A673 (cell line): ENCODE results near the gene PRM2.

Experiments used
- CTCF ChIP-seq: fragments of 300-800, 200-600 bp; sonication (generic); conservative IDR thresholded peaks from 2 replicates; pipeline ENCODE4 v1.5.1; 2017; ENCODE audit warnings: low read depth, mild to moderate bottlenecking, antibody characterized with exemption, low read length, moderate library complexity, mixed read lengths
- EZH2 ChIP-seq: fragments of 200-600 bp; sonication (generic); IDR thresholded peaks from 2 replicates; pipeline ENCODE4 v1.6.1; 2017; ENCODE audit warnings: borderline replicate concordance, low read depth, mild to moderate bottlenecking, mixed read lengths, antibody characterized with exemption, low read length; ENCODE audit not compliant: poor library complexity, severe bottlenecking

GRCh38 chr16:11321662-11322061 lies 45.4 kb upstream of the PRM2 start:
- TF ChIP-seq EZH2: no peak
- TF ChIP-seq CTCF: no peak
